RWPE2 (cell line): ENCODE measurements around the gene EN2.

ENCODE experiments used
- ATAC-seq: fragments of 200-7000 bp; cut with Tn5 transposase; 3 replicates; pipeline ENCODE4 v1.9.1; 2021; ENCODE audit warnings: low read depth
- DNase-seq: peaks from one replicate; pipeline ENCODE4 v3.0.0-alpha.2; 2020; ENCODE audit warnings: low spot score
- H3K27ac ChIP-seq: fragments of 450-650 bp; 2 replicates; pipeline ENCODE4 v1.5.1; 2017; ENCODE audit warnings: mild to moderate bottlenecking; ENCODE audit not compliant: poor library complexity, severe bottlenecking
- H3K27me3 ChIP-seq: fragments of 250-450 bp; sonication (Bioruptor Pico); 2 replicates; pipeline ENCODE4 v1.5.1; 2021; ENCODE audit warnings: mild to moderate bottlenecking, moderate library complexity; ENCODE audit not compliant: insufficient read depth, poor library complexity, severe bottlenecking
- H3K36me3 ChIP-seq: fragments of 250-450 bp; sonication (Bioruptor Pico); 2 replicates; pipeline ENCODE4 v1.5.1; 2020; ENCODE audit warnings: low read depth, mild to moderate bottlenecking, moderate library complexity
- H3K4me1 ChIP-seq: fragments of 250-450 bp; sonication (Bioruptor Pico); 2 replicates; pipeline ENCODE4 v1.5.1; 2021; ENCODE audit warnings: mild to moderate bottlenecking, moderate library complexity; ENCODE audit not compliant: insufficient read depth, poor library complexity, severe bottlenecking
- H3K4me3 ChIP-seq: fragments of 250-450 bp; sonication (Bioruptor Pico); 2 replicates; pipeline ENCODE4 v1.5.1; 2021; ENCODE audit warnings: mild to moderate bottlenecking, moderate library complexity; ENCODE audit not compliant: severe bottlenecking
- H3K9me3 ChIP-seq: fragments of 250-450 bp; sonication (Bioruptor Pico); 2 replicates; pipeline ENCODE4 v1.5.1; 2021; ENCODE audit warnings: mild to moderate bottlenecking, moderate library complexity; ENCODE audit not compliant: severe bottlenecking
- CTCF ChIP-seq: fragments of 450-650 bp; IDR thresholded peaks from one replicate; pipeline ENCODE4 v1.5.1; 2017; ENCODE audit warnings: mild to moderate bottlenecking, moderate library complexity; ENCODE audit not compliant: poor library complexity, severe bottlenecking

EN2 gene

DNA sequence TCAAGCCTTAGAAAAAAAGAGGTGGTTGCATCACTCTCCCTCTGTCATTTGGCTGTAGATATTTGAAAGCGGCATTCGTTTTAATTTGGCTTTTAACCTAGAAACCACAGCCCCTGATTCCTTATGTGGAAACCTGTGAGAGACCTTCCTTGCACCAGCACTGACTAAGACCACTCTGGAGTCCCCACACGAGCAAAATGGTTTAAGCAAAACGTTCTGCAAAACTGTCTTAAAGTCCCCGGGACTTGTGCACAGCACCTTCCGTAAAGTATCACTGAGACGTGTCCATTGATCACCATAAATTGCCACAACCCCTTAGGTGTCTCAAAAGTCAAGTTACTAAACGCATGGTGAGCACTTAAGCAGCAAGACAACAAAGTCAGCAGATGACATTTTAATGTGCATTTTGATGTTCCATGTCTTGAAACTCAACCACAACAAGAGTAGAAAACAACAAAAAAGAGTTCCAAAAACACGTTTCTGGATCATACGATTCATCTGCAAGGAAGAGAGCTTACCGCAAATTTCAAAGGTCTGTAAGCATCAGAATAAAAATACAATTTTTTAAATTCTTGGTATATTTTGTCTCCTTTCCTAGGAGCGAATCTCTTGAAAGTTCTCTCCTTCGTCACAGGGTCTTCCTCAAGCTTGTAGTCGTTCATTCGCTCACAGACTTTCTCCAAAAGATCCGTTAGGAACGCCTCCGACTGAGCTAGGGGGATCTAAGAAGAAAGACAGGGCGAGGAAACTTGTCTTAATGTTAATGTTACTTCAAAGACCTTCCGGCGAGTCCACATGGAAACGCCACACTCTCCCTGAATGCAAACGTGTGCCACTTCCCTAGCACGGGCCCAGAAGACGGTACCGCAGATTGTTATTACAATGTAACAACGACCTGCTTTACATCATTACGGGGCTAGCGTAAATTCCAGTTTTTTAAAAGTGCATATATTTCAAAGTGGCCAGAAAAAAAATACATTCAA, 50.7 kb downstream of the EN2 start:
- DNase-seq (no peak), ATAC-seq (no peak)
- Histone ChIP-seq H3K4me3 (no peak overlapping the region), H3K27ac (no peak overlapping the region), H3K9me3 (no peaks in the 10 kb centered on the region), H3K36me3 (no peaks in the 10 kb centered on the region), H3K27me3 (peaks cover 100% of the 10 kb centered on the region), H3K4me1 (no peaks in the 10 kb centered on the region)
- no peak for TF ChIP-seq CTCF

DNA sequence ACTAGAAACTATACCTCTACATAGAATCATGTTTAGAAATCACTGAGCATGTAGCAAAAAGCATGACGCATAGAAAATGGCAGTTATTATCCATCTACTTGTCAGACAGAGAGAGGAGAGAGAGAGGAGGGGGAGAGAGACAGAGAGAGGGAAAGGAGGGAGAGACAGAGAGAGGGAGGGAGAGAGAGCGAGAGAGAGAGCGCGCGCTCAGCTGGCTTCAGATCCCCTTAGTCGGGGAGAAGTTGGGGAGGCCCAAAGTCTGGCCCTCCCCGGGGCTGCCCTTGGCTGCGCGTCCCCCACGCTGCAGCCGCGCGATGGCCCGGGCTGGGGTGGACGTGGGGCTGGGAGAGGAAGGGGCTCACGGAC, 51.4 kb downstream of the EN2 start:
- H3K9me3 ChIP-seq = no peaks in the 10 kb centered on the region
- H3K27ac ChIP-seq = no peak overlapping the region
- H3K36me3 ChIP-seq = no peaks in the 10 kb centered on the region
- ATAC-seq (no peak), DNase-seq (no peak)
- peaks cover 100% of the 10 kb centered on the region for H3K27me3 ChIP-seq
- H3K4me1 ChIP-seq = no peaks in the 10 kb centered on the region
- H3K4me3 ChIP-seq = no peak overlapping the region
- TF ChIP-seq CTCF = no peak

GRCh38 chr7:155509725-155510551, 52.0 kb downstream of the EN2 start:
- DNase-seq = no peak
- no peak overlapping the region for H3K27ac ChIP-seq
- H3K27me3 ChIP-seq = peaks cover 99% of the 10 kb centered on the region
- no peak for TF ChIP-seq CTCF
- H3K4me3 ChIP-seq = no peak overlapping the region
- H3K36me3 ChIP-seq = no peaks in the 10 kb centered on the region
- ATAC-seq = no peak
- H3K9me3 ChIP-seq = no peaks in the 10 kb centered on the region
- H3K4me1 ChIP-seq = no peaks in the 10 kb centered on the region

DNA sequence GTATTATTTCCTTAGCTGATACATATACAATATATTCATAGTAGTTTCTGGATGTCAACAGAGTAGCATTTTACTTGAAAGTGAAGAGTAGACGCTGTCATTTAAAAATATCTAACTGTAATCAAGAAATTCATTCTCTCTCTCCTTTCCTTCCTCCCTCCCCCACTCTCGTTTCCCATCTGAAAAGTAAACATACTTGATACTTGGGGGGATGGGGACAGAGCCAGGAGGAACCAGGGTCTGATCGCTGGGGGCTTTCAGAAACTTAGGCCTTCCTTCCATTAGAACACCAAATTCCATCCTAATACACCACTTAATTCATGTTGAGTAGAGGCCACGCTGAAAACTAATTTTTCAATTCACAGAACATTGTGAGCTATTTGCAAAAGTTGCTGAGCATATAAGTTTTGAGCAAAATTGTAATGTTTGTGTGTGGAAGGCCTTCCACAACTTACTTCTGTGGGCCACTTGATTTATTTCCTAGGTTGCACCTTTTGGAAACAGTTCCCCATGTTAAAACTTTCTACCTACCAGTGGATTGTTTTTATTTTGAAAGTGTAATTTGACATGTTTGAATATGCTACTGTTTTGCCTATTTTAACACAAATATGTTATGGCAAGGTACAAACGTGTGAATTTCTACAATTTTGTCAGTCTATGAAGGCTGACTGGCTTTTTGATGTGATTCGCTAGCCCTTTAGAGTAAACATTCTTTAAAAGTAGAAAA, 53.2 kb downstream of the EN2 start:
- Histone ChIP-seq H3K27me3 (peaks cover 96% of the 10 kb centered on the region), H3K27ac (no peak overlapping the region), H3K4me1 (no peaks in the 10 kb centered on the region), H3K4me3 (no peak overlapping the region), H3K36me3 (no peaks in the 10 kb centered on the region), H3K9me3 (no peaks in the 10 kb centered on the region)
- no peak for TF ChIP-seq CTCF
- ATAC-seq (no peak), DNase-seq (no peak)
